BLaER1 (cell line): Measurements from ENCODE around the gene MCTP2.
A peak's percentile ranks its signal among the peaks of the same experiment; 100 is the strongest.

Experiments
- H3K27ac ChIP-seq: shearing (Covaris generic); formaldehyde crosslinking; 2 replicates; pipeline ENCODE4 v1.8.1; 2022
- H3K27me3 ChIP-seq: shearing (Covaris generic); formaldehyde crosslinking; 2 replicates; pipeline ENCODE4 v1.8.1; 2022
- H3K36me3 ChIP-seq: shearing (Covaris generic); formaldehyde crosslinking; 2 replicates; pipeline ENCODE4 v1.8.1; 2022
- H3K4me1 ChIP-seq: shearing (Covaris generic); formaldehyde crosslinking; 2 replicates; pipeline ENCODE4 v1.8.1; 2022
- H3K4me2 ChIP-seq: shearing (Covaris generic); formaldehyde crosslinking; 2 replicates; pipeline ENCODE4 v1.8.1; 2022
- H3K4me3 ChIP-seq: shearing (Covaris generic); formaldehyde crosslinking; 2 replicates; pipeline ENCODE4 v1.8.1; 2022
- H3K9ac ChIP-seq: shearing (Covaris generic); formaldehyde crosslinking; 2 replicates; pipeline ENCODE4 v1.8.1; 2022
- H3K9me3 ChIP-seq: shearing (Covaris generic); formaldehyde crosslinking; 2 replicates; pipeline ENCODE4 v1.8.1; 2022
- H4K20me1 ChIP-seq: shearing (Covaris generic); formaldehyde crosslinking; 2 replicates; pipeline ENCODE4 v1.8.1; 2022
- Cebpa-rat ChIP-seq: shearing (Covaris generic); IDR thresholded peaks from 2 replicates; pipeline ENCODE4 v1.8.1; 2022

Gene MCTP2

DNA sequence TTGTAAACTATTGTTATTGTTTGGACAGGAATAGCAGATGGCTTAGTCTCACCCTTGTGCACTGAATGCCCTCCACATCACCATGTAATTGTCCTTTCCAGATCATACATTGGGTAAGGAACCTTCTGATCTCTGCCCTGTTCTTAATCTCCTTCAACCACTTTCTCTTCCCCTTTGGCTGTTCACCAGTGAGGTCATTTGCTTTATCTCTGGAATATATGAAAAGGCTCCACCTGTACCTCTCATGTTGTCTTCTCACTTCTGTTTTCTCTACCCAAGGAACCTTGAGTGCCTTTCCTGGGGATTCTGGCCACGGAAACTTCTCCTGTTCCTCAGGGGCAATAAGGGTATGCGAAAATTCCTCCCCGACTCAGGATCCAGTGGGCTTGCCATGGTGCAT is 28.5 kb downstream of the MCTP2 start:
- no peaks in the 10 kb centered on the region for H4K20me1 ChIP-seq
- no peak overlapping the region for H3K4me3 ChIP-seq
- no peaks in the 10 kb centered on the region for H3K27me3 ChIP-seq
- H3K36me3 ChIP-seq = no peaks in the 10 kb centered on the region
- H3K4me2 ChIP-seq = peak overlapping the region; percentile 47; the same call in 1 of the 2 replicates
- no peak for TF ChIP-seq Cebpa-rat
- no peaks in the 10 kb centered on the region for H3K9me3 ChIP-seq
- H3K4me1 ChIP-seq = peaks cover 41% of the 10 kb centered on the region
- H3K9ac ChIP-seq = no peak overlapping the region
- no peak overlapping the region for H3K27ac ChIP-seq

DNA sequence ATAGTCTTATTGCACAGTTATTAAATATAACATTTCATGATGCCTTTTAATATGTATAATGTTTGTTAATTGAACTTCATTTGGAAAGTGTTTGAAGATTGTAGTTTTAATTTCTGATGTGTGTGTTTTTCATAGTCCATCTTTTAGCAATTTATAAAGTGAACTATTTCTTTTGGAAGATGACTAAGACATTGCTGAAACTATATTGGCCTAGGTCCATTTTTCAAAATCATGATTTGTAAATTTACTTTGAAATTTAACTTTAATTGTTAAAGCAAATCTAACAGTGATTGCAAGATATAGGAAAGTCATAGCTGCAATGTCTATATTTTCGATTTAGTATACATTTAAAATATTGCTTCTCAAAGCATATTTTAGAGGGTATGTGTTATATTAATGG is 30.8 kb downstream of the MCTP2 start:
- no peak for TF ChIP-seq Cebpa-rat
- Histone ChIP-seq H3K27me3 (no peaks in the 10 kb centered on the region), H3K27ac (no peak overlapping the region), H3K4me2 (no peak overlapping the region), H3K9ac (no peak overlapping the region), H4K20me1 (no peaks in the 10 kb centered on the region), H3K4me1 (peaks cover 41% of the 10 kb centered on the region), H3K36me3 (no peaks in the 10 kb centered on the region), H3K9me3 (no peaks in the 10 kb centered on the region), H3K4me3 (no peak overlapping the region)

DNA sequence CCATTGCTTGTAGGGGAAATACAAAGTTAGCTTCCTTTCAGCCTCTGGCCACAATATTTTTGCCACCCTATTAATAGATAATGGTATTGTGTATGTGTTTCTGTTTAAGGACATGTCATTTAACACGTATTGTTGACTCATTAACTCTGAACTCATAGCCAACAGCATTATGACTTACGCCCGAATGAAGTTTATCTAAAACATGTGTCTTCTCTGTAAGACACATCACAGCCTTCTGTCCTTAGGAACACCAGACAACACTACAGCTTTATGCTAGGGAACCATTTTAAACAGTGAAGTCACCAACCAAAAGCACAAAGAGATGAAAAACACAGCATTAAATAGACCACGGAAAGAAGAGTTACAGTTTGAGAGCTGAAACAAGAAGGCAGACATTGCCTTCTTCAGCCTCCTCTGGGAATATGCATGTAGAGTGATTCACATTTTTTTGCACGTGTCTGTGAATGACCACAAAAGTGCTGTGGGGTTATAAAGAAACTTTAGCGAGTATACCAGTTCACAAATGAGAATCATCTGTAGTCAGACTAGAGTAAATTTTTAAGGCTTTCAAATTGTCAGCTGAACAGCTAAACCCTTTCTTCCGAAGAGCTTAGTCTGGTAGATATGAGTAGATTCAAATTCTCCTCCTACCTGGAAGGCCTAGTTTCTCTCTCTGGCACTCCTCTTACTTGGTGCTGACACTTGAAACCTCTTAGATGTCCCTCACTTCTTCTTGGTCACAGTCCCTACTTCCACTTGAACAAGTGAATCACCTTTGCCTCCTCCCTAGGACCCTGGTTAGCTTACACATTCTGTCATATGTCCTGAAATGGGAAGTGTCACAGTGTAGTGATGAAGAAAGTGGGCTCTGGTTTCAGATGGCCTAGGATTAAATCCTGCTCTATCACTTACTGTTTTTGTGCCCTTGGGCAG is 32.2 kb downstream of the MCTP2 start:
- Histone ChIP-seq H3K27me3 (no peaks in the 10 kb centered on the region), H3K9me3 (no peaks in the 10 kb centered on the region), H3K4me1 (peaks cover 31% of the 10 kb centered on the region), H3K9ac (no peak overlapping the region), H3K4me2 (peak overlapping the region; percentile 54), H4K20me1 (no peaks in the 10 kb centered on the region), H3K4me3 (no peak overlapping the region), H3K27ac (peak overlapping the region; percentile 42; the same call in 1 of the 2 replicates), H3K36me3 (no peaks in the 10 kb centered on the region)
- TF ChIP-seq Cebpa-rat = no peak

DNA sequence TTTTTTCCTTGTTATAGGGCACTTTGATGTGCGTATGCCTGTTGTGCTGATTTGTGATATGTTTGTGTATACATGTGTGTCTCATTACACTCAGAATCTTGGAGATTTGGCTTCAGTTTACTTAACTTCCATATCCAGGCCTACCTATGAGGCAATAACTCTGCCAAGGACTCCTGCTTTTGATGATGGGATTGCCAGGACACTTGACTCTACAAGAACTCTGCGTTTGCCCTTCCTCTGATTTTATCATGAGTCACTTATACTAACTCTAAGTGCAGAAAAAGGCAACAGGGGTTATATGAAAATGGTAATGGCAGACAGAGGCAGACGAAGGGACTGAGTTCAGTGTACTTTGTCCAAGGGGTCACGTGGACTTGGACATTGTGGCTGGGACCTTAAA is 33.6 kb downstream of the MCTP2 start:
- no peak for TF ChIP-seq Cebpa-rat
- Histone ChIP-seq H3K27me3 (no peaks in the 10 kb centered on the region), H3K4me3 (no peak overlapping the region), H3K4me2 (no peak overlapping the region), H3K9ac (no peak overlapping the region), H4K20me1 (no peaks in the 10 kb centered on the region), H3K27ac (no peak overlapping the region), H3K36me3 (no peaks in the 10 kb centered on the region), H3K4me1 (peaks cover 17% of the 10 kb centered on the region), H3K9me3 (no peaks in the 10 kb centered on the region)

DNA sequence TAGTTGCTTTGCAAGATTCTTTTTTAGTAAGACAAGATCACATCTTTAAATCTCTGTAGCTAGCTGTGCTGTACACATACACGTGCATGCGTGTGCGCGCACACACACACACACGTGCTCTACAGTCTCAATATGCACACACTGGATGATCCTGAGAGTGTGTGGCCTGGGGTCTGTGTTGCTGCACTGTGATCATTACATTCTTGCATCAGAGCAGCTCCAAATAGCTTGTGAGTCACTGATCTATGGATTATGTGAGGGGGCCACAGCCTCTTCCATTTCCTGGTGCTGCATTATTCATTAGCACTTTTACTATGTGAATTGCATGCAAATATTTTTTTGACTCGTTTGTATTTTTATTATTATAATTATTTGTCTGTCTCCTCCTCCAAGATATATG is 34.6 kb downstream of the MCTP2 start:
- Histone ChIP-seq H3K27me3 (no peaks in the 10 kb centered on the region), H3K9me3 (no peaks in the 10 kb centered on the region), H3K4me3 (no peak overlapping the region), H3K36me3 (no peaks in the 10 kb centered on the region), H3K27ac (no peak overlapping the region), H3K9ac (no peak overlapping the region), H3K4me1 (peaks cover 15% of the 10 kb centered on the region), H3K4me2 (no peak overlapping the region), H4K20me1 (no peaks in the 10 kb centered on the region)
- no peak for TF ChIP-seq Cebpa-rat

DNA sequence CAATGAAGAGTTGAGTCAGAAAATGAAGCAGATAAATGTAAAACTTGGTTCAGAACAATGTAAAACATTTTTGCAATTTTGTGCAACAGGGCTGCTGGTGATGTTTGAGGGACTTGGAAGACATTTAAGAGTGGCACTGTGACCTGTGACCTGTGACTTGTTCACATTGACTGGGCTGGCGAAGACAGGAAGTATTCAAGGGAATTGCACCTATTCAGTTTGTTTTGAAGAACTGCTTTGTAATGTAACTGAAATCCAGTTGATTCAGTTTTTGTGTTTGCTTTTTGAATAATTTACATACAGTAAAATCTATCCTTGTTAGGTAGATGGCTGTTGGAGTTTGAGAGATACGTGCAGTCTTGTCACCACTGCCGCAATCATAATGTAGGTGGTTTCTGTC is 35.4 kb downstream of the MCTP2 start:
- TF ChIP-seq Cebpa-rat = no peak
- Histone ChIP-seq H3K9ac (no peak overlapping the region), H4K20me1 (no peaks in the 10 kb centered on the region), H3K9me3 (no peaks in the 10 kb centered on the region), H3K36me3 (no peaks in the 10 kb centered on the region), H3K4me1 (peaks cover 15% of the 10 kb centered on the region), H3K4me3 (no peak overlapping the region), H3K27me3 (no peaks in the 10 kb centered on the region), H3K4me2 (no peak overlapping the region), H3K27ac (no peak overlapping the region)

DNA sequence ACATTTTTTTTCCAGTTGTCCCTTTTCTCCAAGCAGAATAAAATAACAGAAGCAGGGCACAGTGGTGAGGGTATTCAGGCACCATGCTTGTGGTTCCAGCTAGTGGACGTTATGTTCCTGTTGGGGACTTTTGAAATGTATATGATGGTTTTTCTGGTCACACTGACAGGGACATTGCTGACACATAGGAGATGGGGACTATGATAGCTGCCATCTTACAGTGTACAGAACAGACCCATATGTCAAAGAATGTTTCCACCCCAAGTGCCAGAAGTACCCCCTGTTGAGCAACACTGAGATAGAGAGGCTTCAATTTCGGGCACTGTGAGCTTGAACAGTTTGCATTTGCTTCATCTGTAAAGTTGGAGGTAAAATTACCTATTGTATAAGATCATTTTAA is 38.6 kb downstream of the MCTP2 start:
- Histone ChIP-seq H3K4me1 (no peaks in the 10 kb centered on the region), H3K4me2 (no peak overlapping the region), H3K36me3 (no peaks in the 10 kb centered on the region), H4K20me1 (no peaks in the 10 kb centered on the region), H3K9me3 (peaks cover 9% of the 10 kb centered on the region), H3K27me3 (no peaks in the 10 kb centered on the region), H3K9ac (no peak overlapping the region), H3K4me3 (no peak overlapping the region), H3K27ac (no peak overlapping the region)
- TF ChIP-seq Cebpa-rat = no peak

DNA sequence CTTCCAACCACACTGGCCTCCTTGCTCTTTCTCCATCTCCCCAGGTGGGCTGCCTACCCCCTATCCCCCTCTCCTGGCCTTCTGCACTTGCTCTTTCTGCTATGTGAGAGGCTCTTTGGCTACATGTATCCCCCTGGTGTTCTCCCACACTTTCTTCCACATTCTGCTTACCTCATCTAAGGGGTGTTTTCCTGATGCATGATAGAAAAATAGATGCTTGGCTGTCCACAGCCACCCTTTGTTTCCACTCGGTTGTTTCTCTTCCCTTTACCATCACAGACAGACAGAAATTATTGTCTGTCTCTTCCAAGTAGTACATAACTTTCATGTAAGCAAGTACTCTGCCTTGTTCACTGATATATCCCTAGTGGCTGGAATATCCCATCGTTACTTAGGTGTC is 39.2 kb downstream of the MCTP2 start:
- no peaks in the 10 kb centered on the region for H3K27me3 ChIP-seq
- H3K36me3 ChIP-seq = no peaks in the 10 kb centered on the region
- H3K4me2 ChIP-seq = no peak overlapping the region
- no peaks in the 10 kb centered on the region for H4K20me1 ChIP-seq
- TF ChIP-seq Cebpa-rat = no peak
- no peaks in the 10 kb centered on the region for H3K4me1 ChIP-seq
- H3K27ac ChIP-seq = no peak overlapping the region
- peaks cover 9% of the 10 kb centered on the region for H3K9me3 ChIP-seq
- H3K9ac ChIP-seq = no peak overlapping the region
- H3K4me3 ChIP-seq = no peak overlapping the region

DNA sequence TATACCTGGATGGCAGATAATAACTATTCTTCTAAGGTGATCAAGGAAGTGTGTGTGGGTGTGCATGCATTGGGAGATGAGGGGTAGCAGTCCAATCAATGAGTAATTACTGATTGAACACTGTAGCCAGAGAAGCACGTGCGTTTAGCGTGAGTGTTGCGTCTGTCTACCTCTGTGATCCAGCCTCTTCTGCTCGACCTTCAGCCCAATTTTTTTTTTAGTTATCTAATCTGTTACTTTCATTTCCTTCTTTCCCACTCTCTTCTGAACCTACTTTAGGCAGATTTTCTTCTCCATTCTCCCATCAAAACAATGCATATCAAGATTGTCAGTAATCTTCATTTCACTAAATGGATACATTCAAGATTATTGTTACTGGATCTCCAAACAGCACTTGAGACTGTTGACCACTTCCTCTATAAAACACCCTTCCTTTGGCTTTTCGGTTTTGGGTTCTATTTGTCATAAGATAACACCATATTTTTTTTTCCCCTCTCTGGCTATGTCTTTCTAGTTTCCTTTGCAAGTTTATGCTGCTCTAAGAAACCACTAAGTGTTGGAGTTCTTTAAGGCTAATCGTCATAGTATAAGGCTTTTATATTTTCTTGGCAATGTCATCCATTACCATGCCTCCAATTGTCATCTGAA is 41.0 kb downstream of the MCTP2 start:
- Histone ChIP-seq H3K4me3 (no peak overlapping the region), H3K36me3 (no peaks in the 10 kb centered on the region), H3K9me3 (peaks cover 9% of the 10 kb centered on the region), H3K4me2 (no peak overlapping the region; the same call in 1 of the 2 replicates), H3K27me3 (no peaks in the 10 kb centered on the region), H3K27ac (no peak overlapping the region), H4K20me1 (no peaks in the 10 kb centered on the region), H3K4me1 (no peaks in the 10 kb centered on the region), H3K9ac (no peak overlapping the region)
- no peak for TF ChIP-seq Cebpa-rat

DNA sequence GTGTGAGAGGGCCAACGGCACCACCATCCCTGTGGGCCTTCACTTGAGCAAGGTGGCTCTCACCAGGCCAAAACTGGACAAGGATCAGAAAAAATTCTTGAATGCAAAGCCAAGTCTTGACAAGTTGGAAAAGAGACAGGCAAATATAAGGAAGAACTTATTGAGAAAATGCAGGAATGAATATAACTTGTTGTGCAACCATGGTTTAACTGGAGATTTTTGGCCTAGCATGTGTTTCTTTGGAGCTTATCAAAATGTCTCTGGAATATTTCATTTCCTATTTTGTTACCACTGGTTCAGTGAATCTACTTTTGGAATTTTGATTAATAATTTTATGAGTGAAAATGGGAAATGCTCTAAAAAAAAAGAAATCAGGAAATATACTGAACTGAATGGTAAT is 42.5 kb downstream of the MCTP2 start:
- no peaks in the 10 kb centered on the region for H3K4me1 ChIP-seq
- no peaks in the 10 kb centered on the region for H4K20me1 ChIP-seq
- no peak overlapping the region for H3K4me3 ChIP-seq
- no peak overlapping the region for H3K27ac ChIP-seq
- no peaks in the 10 kb centered on the region for H3K36me3 ChIP-seq
- H3K9ac ChIP-seq = no peak overlapping the region
- TF ChIP-seq Cebpa-rat = no peak
- peaks cover 9% of the 10 kb centered on the region for H3K9me3 ChIP-seq
- H3K27me3 ChIP-seq = no peaks in the 10 kb centered on the region
- H3K4me2 ChIP-seq = no peak overlapping the region
